ENCODE data around the gene FLRT2.

DNA sequence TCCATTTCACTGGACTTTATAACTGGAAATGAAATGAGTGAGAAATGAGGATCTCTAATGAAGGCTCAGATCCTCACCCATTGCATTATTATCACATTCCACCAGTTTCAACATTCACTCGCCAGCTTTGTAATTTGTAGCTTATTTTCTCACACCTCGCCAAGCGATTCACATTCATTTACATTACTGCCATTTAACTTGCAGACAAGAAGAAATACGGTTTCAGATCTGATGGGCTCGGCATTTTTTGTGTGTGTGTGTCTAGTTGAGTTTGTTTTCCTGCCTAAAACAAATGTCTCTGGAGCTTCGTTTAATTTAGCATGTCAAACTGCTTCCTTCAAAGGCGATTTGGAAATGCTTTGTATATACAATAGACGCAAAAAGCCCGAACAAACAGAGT is 132.2 kb downstream of the FLRT2 start:
- TF ChIP-seq POLR2A (IDR thresholded peaks at IDR 0.05), result no peak
- TF ChIP-seq, protein P1, sequence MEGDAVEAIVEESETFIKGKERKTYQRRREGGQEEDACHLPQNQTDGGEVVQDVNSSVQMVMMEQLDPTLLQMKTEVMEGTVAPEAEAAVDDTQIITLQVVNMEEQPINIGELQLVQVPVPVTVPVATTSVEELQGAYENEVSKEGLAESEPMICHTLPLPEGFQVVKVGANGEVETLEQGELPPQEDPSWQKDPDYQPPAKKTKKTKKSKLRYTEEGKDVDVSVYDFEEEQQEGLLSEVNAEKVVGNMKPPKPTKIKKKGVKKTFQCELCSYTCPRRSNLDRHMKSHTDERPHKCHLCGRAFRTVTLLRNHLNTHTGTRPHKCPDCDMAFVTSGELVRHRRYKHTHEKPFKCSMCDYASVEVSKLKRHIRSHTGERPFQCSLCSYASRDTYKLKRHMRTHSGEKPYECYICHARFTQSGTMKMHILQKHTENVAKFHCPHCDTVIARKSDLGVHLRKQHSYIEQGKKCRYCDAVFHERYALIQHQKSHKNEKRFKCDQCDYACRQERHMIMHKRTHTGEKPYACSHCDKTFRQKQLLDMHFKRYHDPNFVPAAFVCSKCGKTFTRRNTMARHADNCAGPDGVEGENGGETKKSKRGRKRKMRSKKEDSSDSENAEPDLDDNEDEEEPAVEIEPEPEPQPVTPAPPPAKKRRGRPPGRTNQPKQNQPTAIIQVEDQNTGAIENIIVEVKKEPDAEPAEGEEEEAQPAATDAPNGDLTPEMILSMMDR (IDR thresholded peaks at IDR 0.05), result no peak
